T47D (cell line): ENCODE results near the gene HCFC1.

Experiments
- DNase-seq, 2 experiments: peaks; one replicate each; pipeline versions ENCODE4 v3.0.0 to v3.0.0-alpha.2; 2011 to 2012; ENCODE audit warnings: low read depth in 1 of 2, low spot score in 1 of 2
- JUND ChIP-seq: IDR thresholded peaks from 2 replicates; pipeline ENCODE4 v1.6.1; 2012; ENCODE audit warnings: low read depth
- in situ Hi-C: cut with HindIII; loops from 2 replicates; pipeline ENCODE4 v1.10.0; 2016; ENCODE audit warnings: low sequenced_read_pairs, low pct_unique_long_range_greater_than_20kb

Gene HCFC1

DNA sequence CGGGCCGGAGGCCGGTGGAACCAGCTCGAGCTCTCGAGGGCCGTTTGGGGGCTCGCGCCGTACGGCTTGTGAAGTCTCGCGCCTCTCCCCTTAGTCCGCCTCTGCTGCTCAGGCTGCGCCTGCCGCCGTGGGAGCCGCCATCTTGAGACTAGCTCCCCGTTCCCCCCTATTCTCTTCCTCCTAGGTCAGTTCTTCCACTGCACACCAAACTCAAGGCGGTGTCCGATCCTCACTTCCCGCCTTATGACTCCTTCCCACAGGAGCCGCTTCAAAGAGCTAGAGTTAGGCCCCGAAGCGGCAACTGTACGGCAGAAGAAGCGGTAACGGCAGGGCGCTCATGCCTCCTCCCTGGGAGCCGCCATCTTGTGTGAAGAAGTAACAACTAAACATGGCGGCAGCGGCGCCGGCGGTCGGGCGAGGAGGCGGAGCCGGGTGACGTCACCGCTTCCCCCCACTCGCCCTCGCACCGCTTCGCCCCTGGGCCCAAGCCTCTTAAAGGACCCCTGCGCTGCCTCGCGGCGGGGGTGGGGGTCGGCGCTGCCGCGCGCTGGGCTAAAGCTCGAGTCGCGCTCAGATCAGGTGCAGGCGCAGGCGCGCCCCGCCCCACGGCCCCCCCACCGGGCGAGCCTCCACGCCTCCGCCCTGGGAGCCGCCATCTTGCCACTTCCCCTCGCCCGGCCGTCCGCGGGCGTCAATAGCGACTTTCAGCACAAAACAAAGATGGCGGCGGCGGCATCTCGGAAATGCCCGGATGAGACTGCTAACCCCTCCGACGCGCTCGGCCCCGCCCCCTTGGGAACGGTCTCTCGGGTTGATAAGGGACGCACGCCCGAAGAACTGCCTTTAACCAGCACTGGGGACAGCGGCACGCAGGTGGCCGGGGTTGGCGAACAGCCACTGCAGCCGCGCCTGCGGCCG, at the start of gene HCFC1:
Gene HCFC1 (minus strand): TSS at position 369 of the 918 bp plus-strand sequence. CDS start 978 bp downstream, outside the sequence.
- TF ChIP-seq JUND: no peak
- in situ Hi-C loops: no loop called here
- DNase-seq: peak; percentile 38 to 89

DNA sequence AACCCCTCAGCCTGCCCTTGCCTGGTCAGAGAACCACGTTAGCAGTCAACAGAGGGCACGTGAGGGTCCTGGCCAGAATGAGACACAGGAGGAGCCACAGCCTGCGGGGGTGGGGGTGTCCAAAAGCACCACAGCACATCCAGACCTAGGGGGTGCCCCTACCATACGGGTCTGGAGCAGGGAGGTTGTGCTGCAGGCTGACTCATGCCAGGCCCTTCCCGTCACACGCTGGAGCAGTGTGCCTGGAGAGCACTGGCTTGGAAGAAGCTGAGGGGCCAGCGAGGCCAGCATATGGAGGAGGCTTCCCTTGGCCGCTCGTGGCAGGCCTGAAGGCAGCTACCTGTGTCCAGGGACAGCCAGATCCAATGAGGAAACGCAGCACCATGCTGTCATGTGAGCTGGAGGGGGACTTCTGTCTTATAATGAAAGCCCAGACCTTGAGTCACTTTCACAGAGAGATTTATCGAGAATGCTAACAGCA, 49.6 kb upstream of the HCFC1 start:
- no peak for DNase-seq
- in situ Hi-C loops: no loop called here
- TF ChIP-seq JUND: no peak

DNA sequence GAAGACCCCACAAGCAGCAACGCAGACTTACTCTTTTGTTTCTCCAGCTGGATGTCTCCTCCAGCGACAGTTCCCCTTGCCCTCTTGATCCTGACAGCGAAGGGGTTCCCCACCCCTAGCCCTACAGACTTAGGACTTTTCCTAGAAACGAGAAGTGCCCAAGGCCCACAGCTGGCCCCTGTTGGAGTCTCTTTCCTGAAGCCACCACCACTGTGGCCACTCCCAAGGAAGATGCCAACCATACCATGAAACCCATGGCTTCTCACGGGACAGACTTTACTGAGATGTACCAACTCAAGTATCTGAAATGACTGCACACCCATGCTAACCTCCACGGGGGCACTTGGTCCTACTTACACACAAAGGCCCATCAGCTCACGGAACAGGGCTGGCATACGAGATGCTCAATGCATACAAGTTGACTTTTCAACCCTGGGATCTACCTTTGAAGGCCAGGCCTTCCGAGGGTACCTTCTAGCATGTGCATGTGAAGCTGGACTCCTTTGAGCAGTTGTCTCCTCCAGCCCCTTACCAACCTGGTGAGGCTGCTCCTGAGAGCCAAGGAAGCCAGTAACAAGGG, 49.0 kb upstream of the HCFC1 start:
- DNase-seq: no peak
- in situ Hi-C loops: no loop called here
- TF ChIP-seq JUND: no peak

DNA sequence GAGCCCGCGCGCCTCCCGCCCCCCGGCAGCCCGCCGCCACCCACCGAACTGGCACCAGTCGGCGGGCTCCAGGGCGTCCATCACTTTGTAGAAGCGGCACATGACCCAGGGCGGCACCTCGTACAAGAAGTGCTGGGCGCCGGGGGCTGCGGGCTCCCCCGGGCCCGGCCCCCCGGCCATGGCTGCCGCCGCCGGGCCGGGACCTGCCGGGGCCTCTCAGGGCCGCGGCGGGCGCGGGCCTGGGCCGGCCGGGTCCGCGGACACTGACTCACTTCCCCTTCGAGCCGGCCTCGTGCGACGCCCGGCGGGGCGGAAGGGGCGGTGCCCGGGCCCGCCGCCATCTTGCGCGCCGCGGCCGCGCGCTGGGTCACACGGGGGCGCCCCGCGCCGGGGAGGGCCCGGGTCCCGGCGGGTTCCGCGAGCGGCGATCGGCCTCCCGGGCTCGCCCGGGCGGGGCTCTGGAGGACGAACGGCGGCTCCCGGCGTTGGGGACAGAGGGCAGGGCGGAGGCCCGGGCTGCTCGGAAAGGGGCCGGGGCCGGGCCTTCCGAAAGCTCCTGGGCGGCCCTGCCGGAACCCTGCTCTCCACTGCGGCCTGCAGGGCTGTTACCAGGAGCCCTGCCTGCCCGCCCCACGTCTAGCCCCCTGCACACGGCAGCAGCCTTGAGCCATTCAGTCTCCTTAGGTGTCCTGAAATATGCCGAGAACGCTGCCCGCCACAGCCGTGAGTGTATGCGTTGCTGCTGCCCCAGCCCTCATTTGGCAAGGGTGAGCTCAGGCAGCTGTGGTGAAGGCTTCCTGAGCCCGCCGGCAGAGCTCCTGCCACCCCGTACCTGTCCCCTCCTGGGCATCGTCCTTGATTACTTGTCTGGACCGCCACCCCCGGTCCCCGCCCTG, 48.3 kb upstream of the HCFC1 start, which contains the start of gene IRAK1:
Gene IRAK1 (minus strand): TSS at position 270 of the 896 bp plus-strand sequence. CDS start 90 bp downstream, at position 180.
- in situ Hi-C loops: no loop called here
- TF ChIP-seq JUND: no peak
- DNase-seq: peak; percentile 33 to 52

DNA sequence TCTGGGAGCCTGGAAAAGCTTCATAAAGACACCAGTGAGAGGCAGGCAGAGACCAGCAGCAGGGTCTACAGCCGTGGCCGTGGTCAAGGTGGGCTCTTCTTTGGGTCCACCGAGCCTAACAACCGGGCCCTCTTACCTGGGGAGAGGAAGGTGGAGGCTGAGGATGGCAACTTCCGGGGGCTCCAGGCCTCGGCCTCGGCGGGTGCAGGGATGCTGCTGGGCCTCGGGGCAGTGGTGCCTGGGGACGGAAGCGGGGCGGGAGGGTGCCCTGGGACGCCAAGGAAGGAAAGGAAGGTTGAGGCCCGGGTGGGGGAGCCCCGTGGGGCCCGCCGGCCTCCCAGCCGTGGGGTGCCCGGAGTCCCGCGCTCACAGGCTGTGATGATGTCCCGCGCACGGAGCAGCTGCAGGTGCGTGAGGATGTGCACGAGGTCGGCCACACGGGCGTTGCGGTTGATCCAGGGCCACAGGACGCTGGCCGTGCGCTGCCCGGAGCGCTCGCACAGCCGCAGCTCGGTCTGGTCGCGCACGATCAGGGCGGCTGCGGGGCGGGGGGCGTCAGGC, 47.5 kb upstream of the HCFC1 start:
- TF ChIP-seq JUND: no peak
- in situ Hi-C loops: no loop called here
- DNase-seq: no peak

DNA sequence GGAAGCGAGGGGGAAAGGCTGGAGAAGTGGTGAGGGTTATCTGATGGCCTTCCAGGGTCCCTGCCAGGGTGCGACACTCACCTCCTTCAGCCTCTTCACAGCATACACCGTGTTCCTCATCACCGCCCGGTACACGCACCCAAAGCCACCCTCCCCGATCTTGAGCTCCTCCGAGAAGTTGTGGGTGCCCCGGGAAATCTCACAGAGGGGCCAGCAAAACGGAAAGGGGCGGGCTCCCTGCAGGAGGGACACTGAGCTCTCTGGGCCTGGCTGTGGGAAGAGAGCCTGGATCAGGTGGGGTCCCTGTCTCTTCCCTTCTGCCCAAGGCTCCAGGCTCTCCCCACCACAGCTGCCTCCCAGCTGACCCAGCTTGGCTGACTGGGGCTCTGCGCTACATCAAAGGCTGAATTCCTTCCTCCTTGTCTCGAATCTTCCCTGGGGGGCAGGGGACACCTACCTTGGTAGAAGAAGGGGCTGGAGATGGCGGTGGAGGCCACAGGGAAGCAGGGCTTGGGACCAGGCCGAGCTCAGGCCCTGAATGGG, 47.0 kb upstream of the HCFC1 start:
- DNase-seq: no peak
- in situ Hi-C loops: no loop called here

DNA sequence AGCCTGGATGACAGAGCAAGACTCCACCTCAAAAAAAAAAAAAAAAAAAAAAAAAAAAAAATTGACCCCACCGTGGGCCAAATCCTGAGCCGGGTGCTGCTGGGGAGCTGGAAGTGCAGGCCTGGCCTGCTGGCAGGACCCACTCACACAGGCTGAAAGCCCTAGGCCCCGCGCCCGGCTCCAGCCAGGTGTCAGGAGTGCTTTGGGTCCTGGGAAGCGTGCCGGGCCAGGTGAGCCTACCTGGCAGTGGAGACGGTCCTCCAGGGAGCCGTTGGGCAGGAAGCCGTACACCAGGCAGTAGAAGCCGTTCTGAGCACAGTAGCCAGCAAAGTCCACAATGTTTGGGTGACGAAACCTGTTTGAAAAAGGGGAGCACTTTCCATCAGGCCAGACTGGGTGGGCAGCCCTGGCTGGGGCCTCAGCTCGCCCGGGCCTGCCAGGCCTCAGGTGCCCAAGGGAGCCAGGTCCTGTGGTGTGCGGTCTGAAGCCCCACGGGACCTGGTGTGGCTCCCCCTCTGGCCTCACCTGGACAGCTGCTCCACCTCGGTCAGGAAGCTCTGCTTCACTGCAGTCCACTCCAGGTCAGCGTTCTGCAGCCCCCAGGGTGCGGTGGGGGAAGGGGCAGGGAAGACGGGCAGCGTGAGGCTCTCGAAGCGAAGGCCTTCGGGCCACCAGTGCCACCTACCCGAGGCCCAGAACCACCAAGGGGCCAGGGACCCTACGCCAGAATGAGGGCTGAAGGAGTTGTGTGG, 46.3 kb upstream of the HCFC1 start:
- DNase-seq: no peak
- no peak for TF ChIP-seq JUND
- in situ Hi-C loops: no loop called here

More for the DNA sequence above, 47.0 kb upstream of the HCFC1 start:
- TF ChIP-seq JUND: no peak

DNA sequence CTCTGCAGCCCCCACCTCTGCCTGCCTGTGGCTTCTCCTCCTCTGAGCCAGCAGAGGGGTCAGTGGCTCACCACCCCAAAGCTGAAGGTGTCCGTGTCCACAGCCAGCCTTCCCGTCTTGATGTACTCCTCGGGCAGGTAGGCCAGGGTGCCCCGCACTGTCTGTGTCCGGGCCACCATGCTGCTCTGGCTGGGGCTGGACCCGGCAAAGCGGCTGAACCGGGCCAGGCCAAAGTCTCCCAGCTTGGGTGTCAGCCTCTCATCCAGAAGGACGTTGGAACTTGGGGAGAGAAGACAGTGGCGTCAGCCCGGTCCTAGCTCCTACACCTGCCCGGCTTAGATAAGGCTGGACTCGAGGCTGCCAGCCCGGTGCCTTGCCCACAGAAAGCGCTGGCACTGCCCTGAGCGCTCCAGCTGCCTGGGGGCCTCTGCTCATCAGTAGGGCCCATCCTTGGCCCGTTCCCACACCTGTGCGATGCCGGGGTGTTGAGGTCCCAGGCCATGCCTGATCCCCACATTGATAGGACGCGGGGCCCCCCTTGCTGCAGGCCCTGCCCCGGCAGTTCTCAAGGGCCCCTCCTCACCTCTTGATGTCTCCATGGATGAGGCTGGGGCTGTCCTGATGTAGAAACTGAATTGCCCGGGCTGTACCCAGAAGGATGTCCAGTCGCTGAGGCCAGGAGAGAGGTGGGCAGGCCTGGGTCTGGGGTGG, 44.9 kb upstream of the HCFC1 start:
- no peak for DNase-seq
- in situ Hi-C loops: no loop called here
- no peak for TF ChIP-seq JUND

DNA sequence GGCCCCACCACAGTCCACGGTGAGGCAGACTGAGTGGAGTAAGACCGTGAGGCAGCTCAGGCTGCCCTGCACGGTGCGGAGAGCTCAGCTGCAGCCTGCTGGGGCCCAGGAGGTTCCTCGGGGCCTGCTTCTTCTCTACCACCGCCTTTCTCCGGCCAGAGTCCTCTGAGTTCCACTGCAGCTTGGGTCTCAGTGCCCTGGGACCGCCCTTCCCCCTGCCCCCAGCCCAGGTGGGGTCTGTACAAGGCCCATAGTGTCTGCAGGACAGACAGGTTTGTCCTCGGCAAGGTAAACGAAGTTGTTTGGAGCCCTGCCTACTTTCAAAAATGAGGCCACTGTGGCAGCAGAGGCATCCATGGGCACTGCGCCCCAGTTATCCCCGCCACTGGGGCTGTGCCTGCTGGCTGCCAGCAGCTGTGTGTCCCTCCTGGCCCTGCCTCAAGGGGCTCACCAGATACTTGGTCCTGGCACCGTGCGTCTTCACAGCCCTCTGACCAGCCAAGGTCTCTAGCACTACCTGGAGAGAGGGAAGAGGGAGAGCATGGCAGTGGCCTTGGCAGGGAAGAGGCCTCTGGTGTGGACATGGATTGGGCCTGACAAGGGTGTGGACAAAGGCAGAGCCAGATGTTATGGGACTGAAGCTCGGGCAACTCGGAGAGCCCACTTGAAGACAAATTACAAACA, 44.1 kb upstream of the HCFC1 start:
- in situ Hi-C loops: no loop called here
- TF ChIP-seq JUND: no peak
- no peak for DNase-seq
